HG03135 (cell line): Measurements from ENCODE around the gene SFT2D1.
"Not testable (repeated sequence)": the region's sequence is repeated elsewhere in the genome, so short reads cannot be mapped to it uniquely, and the experiment has no call there.

Experiments
- ATAC-seq: cut with Tn5 transposase; IDR thresholded peaks from one replicate; pipeline ENCODE4 v1.9.1; 2021; ENCODE audit warnings: mild to moderate bottlenecking, moderate library complexity; ENCODE audit not compliant: unreplicated experiment

Gene SFT2D1

DNA sequence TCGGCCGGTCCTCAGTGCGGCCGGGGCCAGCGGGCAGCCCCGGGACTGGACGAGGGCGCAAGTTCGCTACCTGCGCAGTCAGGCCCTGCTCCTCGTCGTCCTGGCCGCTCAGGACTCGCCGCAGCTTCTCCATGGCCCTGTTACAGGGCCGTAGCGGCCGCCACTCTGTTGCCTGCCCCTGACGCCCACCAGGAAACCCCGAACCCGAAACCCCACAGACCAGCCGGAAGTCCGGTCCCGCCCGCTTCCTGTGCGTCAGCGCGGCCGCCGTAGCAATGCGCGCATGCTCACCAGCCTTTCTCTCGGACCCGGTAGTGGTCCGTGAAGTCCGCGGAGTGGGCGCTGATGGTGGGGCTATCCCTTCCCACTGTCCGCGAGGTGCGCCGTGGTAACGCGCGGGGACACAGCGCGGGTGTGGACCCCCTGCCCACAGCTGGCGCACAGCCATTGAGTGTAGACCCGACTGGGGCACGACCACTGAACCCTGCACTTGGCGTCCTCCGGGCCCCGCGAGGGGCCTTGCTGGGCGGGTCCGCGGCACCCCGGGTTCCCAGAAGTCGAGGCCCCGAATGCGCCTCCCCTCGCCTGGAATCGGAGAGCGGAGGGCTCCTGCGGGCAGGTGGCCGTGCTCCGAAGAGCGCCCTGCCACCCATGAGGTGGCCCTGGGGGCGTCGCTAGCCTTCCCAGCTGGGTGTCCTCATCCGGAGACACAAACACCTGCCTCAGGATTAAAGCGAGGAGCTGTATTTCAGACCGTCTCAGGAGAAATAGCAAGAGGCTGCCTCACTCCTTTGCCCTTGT is at the start of gene SFT2D1:
Gene SFT2D1, minus strand, starts transcription at position 197 of the 801 bp plus-strand sequence. Its CDS starts 64 bp downstream, at position 133.
- peak; percentile 91 for ATAC-seq

- ATAC-seq, result no peak
Observed at GRCh38 chr6:166389119-166389518, 46.8 kb upstream of the SFT2D1 start.

DNA sequence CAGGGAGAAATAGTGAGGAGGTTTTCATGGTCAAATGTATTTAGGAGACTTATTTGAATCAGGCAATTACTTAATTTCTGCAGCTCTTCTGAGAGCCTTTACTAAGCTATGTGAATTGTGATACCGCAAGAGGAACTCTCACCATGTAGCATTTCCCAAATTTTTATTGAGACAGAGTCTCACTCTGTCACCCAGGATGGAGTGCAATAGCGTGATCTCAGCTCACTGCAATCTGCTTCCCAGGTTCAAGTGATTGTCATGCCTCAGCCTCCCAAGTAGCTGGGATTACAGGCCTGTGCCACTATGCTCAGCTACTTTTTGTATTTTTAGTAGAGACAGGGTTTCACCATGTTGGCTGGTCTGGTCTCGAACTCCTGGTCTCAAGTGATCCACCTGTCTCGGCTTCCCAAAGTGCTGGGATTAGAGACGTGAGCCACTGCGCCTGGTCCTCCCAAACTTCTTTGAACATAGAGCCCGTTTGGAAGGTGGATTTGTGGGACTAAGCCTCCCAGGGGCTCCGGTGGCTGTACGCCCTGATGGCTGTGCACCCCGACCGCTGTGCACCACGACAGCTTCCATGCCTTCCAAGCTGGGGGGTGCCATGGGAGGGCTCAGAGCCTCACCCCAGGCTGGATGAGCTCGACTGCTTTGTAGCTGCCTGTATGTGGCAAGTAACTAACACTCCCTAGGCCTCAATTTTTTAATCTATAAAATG is 46.1 kb upstream of the SFT2D1 start:
- ATAC-seq, result no peak

GRCh38 chr6:166387642-166388289 is 45.4 kb upstream of the SFT2D1 start:
- ATAC-seq, result no peak

DNA sequence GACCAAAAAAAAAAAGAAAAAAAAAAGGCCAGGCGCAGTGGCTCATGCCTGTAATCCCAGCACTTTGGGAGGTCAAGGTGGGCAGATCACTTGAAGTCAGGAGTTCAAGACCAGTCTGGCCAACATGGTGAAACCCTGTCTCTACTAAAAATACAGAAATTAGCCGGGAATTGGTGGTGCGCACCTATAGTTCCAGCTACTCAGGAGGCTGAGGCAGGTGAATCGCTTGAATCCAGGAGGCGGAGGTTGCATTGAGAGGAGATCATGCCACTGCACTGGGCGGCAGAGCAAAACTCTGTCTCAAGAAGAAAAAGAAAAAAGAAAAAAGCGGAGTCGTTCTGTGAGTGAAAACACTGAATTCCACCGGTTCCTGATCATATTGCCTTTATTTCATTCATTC is 44.8 kb upstream of the SFT2D1 start:
- not testable (repeated sequence) for ATAC-seq

DNA sequence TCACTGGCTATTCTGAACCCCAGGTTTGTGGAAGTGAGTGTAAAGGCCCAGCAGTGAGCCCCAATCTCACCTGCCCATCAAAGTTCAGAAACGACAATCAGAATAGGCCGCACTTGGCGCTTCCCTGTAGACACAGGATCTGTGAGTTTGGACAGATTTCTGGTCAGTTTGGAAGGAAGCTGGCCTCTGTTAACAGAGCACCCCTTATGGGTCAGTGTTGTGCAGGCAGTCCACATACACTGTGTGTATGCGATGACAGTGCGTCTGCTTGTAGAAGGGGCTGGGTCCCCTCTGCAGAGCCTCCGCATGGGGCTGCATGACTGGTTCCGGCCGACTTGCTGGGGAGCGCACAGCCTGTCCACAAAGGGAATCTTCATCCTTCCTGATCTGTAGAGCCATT is 43.8 kb upstream of the SFT2D1 start:
- ATAC-seq, result no peak

DNA sequence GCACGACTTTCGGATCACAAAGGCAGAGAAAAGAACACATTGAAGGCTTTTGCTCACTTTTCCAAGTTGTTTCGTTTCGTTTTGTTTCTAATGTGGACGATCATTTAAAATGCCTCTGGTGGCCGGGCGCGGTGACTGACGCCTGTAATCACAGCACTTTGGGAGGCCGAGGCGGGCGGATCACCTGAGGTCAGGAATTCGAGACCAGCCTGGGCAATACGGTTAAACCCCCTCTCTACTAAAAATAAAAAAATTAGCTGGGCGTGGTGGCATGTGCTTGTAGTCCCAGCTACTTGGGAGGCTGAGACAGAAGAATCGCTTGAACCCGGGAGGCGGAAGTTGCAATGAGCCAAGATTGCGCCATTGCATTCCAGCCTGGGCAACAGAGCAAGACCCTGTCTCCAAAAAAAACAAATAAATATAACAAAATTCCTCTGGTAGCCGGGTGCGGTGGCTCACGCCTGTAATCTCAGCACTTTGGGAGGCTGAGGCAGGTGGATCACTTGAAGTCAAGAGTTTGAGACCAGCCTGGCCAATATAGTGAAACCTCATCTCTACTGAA is 41.5 kb upstream of the SFT2D1 start:
- ATAC-seq, result peak; percentile 6

DNA sequence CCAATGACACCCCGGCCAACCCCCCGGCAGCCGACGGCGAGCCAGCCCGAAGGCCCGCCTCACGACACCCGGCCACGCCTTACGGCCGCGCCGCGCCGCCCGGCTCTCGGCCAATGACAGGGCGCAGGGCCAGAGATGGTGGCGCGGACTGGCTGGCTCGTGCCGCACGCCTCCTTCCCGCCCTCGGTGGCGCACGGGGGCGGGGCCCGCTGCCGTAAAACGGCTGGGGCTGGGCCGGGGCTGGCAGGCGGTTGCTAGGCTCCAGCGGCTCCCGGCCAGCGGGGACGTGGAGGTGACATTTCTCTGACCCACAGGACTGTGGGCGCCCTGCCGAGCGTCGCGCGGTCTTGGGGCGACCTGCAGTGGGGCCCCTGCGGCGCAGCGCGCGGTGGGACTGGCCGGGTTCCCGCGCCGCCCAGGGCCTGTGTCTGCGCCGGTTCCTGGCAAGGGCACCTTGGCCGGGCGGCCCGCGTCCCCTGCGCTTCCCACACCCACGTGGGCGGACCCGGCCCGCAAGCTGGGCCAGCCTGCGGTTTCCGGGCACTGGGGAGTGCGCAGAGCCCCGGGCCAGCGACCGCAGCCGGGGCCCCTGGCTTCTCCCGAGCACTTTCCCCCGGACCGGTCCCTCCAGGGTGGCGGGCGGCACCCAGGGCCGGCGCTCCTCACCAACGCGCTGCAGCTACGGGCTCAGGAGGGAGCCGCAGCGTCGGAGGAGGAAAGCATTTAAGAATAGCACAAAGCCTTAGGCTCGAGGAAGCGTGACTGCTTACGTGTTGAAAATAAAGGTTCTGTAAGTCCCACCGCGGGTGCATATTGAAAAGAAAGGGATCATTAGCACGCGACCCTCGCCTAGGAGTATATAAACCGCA is 40.8 kb upstream of the SFT2D1 start, which contains the start of gene MPC1:
Gene MPC1, minus strand, starts transcription at position 8 of the 869 bp plus-strand sequence. CDS start 64 bp downstream, outside the sequence.
- ATAC-seq, result peak; percentile 83

- ATAC-seq, result peak; percentile 13
Observed at GRCh38 chr6:166382500-166382932, 40.2 kb upstream of the SFT2D1 start.

GRCh38 chr6:166381733-166382499 is 39.6 kb upstream of the SFT2D1 start:
- ATAC-seq, result peak; percentile 55

- ATAC-seq, result no peak
Observed at GRCh38 chr6:166381381-166381732, 39.0 kb upstream of the SFT2D1 start.

- no peak for ATAC-seq
Observed at GRCh38 chr6:166379800-166380199, 37.5 kb upstream of the SFT2D1 start.

- no peak for ATAC-seq
Observed at GRCh38 chr6:166379103-166379586, 36.8 kb upstream of the SFT2D1 start.

- ATAC-seq, result no peak
Observed at GRCh38 chr6:166377721-166378120, 35.4 kb upstream of the SFT2D1 start.

DNA sequence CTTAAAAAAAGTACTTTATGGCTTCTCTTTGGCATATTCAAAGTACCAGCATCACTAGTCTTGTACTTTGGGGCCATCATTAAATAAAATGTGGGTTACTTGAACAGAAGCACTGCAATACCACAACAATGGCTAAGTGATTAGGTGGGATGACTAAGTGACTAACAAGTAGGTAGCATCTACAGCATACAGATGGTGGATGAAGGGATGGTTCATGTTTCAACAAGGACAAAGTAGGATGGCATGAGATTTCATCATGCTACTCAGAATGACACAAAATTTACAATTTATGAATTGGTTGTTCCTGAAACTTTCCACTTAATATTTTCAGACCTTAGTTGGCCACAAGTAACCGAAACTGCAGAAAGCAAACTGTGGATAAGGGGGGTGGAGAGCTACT is 32.7 kb upstream of the SFT2D1 start:
- no peak for ATAC-seq

DNA sequence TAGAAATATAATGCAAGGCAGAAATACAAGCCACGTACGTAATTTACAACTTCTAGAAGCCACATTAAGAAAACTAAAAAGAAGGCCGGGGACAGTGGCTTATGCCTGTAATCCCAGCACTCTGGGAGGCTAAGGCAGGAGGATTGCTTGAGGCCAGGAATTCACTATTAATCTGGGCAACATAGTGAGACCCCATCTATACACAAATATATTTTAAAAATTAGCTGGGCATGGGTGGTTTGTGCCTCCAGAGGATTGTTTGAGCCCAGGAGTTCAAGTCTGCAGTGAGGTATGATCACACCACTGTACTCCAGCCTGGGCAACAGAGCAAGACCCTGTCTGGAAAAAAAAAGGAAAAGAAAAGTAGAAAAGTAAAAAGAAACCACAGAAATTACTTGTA is 28.1 kb upstream of the SFT2D1 start:
- no peak for ATAC-seq

DNA sequence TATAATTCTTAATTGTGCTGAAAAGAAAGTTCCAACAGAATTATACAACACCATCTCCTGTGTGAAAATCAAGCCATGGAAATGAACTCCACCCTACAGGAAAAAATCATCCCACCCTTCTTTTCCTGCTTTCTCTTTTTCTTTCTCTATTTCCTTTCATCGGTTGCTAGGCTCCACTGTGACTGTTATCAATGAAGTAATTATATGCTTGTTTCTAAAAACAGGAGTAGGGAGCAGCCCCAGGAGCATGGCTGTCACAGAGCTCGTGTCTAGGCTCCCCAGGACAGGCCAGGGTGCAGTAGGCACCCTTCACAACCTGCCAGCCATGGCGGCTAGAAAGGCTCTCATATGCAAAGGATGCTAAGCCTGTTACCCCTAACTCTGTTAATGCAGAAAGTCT is 27.4 kb upstream of the SFT2D1 start:
- no peak for ATAC-seq

DNA sequence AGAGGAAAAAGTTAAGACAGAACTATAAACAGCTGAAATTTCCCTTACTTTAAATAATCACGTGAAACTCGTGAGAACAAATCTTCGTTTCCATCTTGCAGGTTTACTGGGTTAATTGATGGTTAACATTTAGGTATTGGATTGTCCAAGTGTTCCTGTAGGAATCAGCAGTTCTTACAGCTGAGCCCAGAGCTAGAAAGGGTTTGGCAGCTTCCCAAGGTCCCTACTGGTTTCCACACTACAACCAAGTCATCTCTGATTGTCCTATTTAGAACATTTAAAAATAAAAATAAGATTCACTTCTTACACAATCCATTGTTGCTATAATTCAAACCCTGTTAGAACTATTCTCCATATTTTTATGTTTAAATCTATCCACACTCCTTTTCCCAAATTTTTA is 24.6 kb upstream of the SFT2D1 start:
- ATAC-seq, result no peak

DNA sequence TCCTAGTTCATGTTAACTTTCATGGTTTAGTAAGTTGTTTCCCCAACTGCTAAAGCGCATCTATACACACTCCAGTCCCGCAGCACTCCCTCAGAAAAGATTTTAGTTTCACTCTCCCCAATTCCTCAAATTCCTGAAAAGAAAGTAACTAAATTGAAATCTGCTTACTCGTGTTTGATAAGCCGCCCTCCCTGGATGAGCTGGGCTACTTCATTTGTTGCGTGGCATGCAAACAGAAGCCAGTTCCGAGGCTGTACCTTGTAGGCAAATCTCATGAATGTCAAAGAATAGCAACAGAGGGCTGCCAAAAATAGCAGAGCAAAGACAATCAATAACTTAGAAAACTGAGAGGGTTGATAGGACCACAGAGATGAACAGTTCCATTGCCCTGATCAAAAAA is 23.5 kb upstream of the SFT2D1 start:
- ATAC-seq, result no peak
